Measurements from ENCODE around the gene NRCAM.

NRCAM gene

GRCh38 chr7:108441392-108441955, 14.8 kb downstream of the NRCAM start:
- Histone ChIP-seq H3K9me3 (ENCODE audit: control insufficient read depth, low read length) (no peaks in the 10 kb centered on the region), H3K4me3 (ENCODE audit: low read length) (no peak overlapping the region), H3K36me3 (ENCODE audit: control insufficient read depth, insufficient read depth, low read length) (no peaks in the 10 kb centered on the region), H3K27me3 (ENCODE audit: control insufficient read depth, insufficient read depth, low read length) (no peaks in the 10 kb centered on the region), H3K4me1 (ENCODE audit: control insufficient read depth, insufficient read depth, low read length) (no peaks in the 10 kb centered on the region), H3K9ac (ENCODE audit: low read length) (no peak overlapping the region)

- no peaks in the 10 kb centered on the region for H3K36me3 ChIP-seq (ENCODE audit: control insufficient read depth, insufficient read depth, low read length)
- no peak overlapping the region for H3K4me3 ChIP-seq (ENCODE audit: low read length)
- H3K4me1 ChIP-seq (ENCODE audit: control insufficient read depth, insufficient read depth, low read length) = no peaks in the 10 kb centered on the region
- H3K9me3 ChIP-seq (ENCODE audit: control insufficient read depth, low read length) = no peaks in the 10 kb centered on the region
- H3K27me3 ChIP-seq (ENCODE audit: control insufficient read depth, insufficient read depth, low read length) = no peaks in the 10 kb centered on the region
- H3K9ac ChIP-seq (ENCODE audit: low read length) = no peak overlapping the region
Measured at GRCh38 chr7:108440613-108441012, 15.6 kb downstream of the NRCAM start.

- H3K4me1 ChIP-seq (ENCODE audit: control insufficient read depth, insufficient read depth, low read length) = no peaks in the 10 kb centered on the region
- no peaks in the 10 kb centered on the region for H3K9me3 ChIP-seq (ENCODE audit: control insufficient read depth, low read length)
- no peak overlapping the region for H3K9ac ChIP-seq (ENCODE audit: low read length)
- no peak overlapping the region for H3K4me3 ChIP-seq (ENCODE audit: low read length)
- H3K27me3 ChIP-seq (ENCODE audit: control insufficient read depth, insufficient read depth, low read length) = no peaks in the 10 kb centered on the region
- no peaks in the 10 kb centered on the region for H3K36me3 ChIP-seq (ENCODE audit: control insufficient read depth, insufficient read depth, low read length)
Measured at GRCh38 chr7:108436906-108437305, 19.3 kb downstream of the NRCAM start.

GRCh38 chr7:108434010-108434409, 22.2 kb downstream of the NRCAM start:
- no peaks in the 10 kb centered on the region for H3K36me3 ChIP-seq (ENCODE audit: control insufficient read depth, insufficient read depth, low read length)
- H3K27me3 ChIP-seq (ENCODE audit: control insufficient read depth, insufficient read depth, low read length) = no peaks in the 10 kb centered on the region
- H3K4me3 ChIP-seq (ENCODE audit: low read length) = no peak overlapping the region
- no peaks in the 10 kb centered on the region for H3K9me3 ChIP-seq (ENCODE audit: control insufficient read depth, low read length)
- no peaks in the 10 kb centered on the region for H3K4me1 ChIP-seq (ENCODE audit: control insufficient read depth, insufficient read depth, low read length)
- H3K9ac ChIP-seq (ENCODE audit: low read length) = no peak overlapping the region

- Histone ChIP-seq H3K4me1 (ENCODE audit: control insufficient read depth, insufficient read depth, low read length) (no peaks in the 10 kb centered on the region), H3K9ac (ENCODE audit: low read length) (no peak overlapping the region), H3K27me3 (ENCODE audit: control insufficient read depth, insufficient read depth, low read length) (no peaks in the 10 kb centered on the region), H3K9me3 (ENCODE audit: control insufficient read depth, low read length) (no peaks in the 10 kb centered on the region), H3K4me3 (ENCODE audit: low read length) (no peak overlapping the region), H3K36me3 (ENCODE audit: control insufficient read depth, insufficient read depth, low read length) (no peaks in the 10 kb centered on the region)
Measured at GRCh38 chr7:108431099-108431498, 25.1 kb downstream of the NRCAM start.

GRCh38 chr7:108430664-108431063, 25.6 kb downstream of the NRCAM start:
- no peaks in the 10 kb centered on the region for H3K27me3 ChIP-seq (ENCODE audit: control insufficient read depth, insufficient read depth, low read length)
- H3K36me3 ChIP-seq (ENCODE audit: control insufficient read depth, insufficient read depth, low read length) = no peaks in the 10 kb centered on the region
- H3K4me1 ChIP-seq (ENCODE audit: control insufficient read depth, insufficient read depth, low read length) = no peaks in the 10 kb centered on the region
- H3K9me3 ChIP-seq (ENCODE audit: control insufficient read depth, low read length) = no peaks in the 10 kb centered on the region
- H3K9ac ChIP-seq (ENCODE audit: low read length) = no peak overlapping the region
- H3K4me3 ChIP-seq (ENCODE audit: low read length) = no peak overlapping the region

- Histone ChIP-seq H3K9ac (ENCODE audit: low read length) (no peak overlapping the region), H3K27me3 (ENCODE audit: control insufficient read depth, insufficient read depth, low read length) (no peaks in the 10 kb centered on the region), H3K9me3 (ENCODE audit: control insufficient read depth, low read length) (no peaks in the 10 kb centered on the region), H3K4me3 (ENCODE audit: low read length) (no peak overlapping the region), H3K36me3 (ENCODE audit: control insufficient read depth, insufficient read depth, low read length) (no peaks in the 10 kb centered on the region), H3K4me1 (ENCODE audit: control insufficient read depth, insufficient read depth, low read length) (no peaks in the 10 kb centered on the region)
Measured at GRCh38 chr7:108427766-108428165, 28.5 kb downstream of the NRCAM start.

GRCh38 chr7:108425714-108426275, 30.4 kb downstream of the NRCAM start:
- Histone ChIP-seq H3K4me3 (ENCODE audit: low read length) (no peak overlapping the region), H3K9me3 (ENCODE audit: control insufficient read depth, low read length) (no peaks in the 10 kb centered on the region), H3K9ac (ENCODE audit: low read length) (no peak overlapping the region), H3K36me3 (ENCODE audit: control insufficient read depth, insufficient read depth, low read length) (no peaks in the 10 kb centered on the region), H3K4me1 (ENCODE audit: control insufficient read depth, insufficient read depth, low read length) (no peaks in the 10 kb centered on the region), H3K27me3 (ENCODE audit: control insufficient read depth, insufficient read depth, low read length) (no peaks in the 10 kb centered on the region)

- Histone ChIP-seq H3K4me3 (ENCODE audit: low read length) (no peak overlapping the region), H3K4me1 (ENCODE audit: control insufficient read depth, insufficient read depth, low read length) (no peaks in the 10 kb centered on the region), H3K27me3 (ENCODE audit: control insufficient read depth, insufficient read depth, low read length) (no peaks in the 10 kb centered on the region), H3K9ac (ENCODE audit: low read length) (no peak overlapping the region), H3K9me3 (ENCODE audit: control insufficient read depth, low read length) (no peaks in the 10 kb centered on the region), H3K36me3 (ENCODE audit: control insufficient read depth, insufficient read depth, low read length) (no peaks in the 10 kb centered on the region)
Measured at GRCh38 chr7:108424013-108424412, 32.2 kb downstream of the NRCAM start.

- Histone ChIP-seq H3K9ac (ENCODE audit: low read length) (no peak overlapping the region), H3K27me3 (ENCODE audit: control insufficient read depth, insufficient read depth, low read length) (no peaks in the 10 kb centered on the region), H3K4me1 (ENCODE audit: control insufficient read depth, insufficient read depth, low read length) (no peaks in the 10 kb centered on the region), H3K9me3 (ENCODE audit: control insufficient read depth, low read length) (no peaks in the 10 kb centered on the region), H3K4me3 (ENCODE audit: low read length) (no peak overlapping the region), H3K36me3 (ENCODE audit: control insufficient read depth, insufficient read depth, low read length) (no peaks in the 10 kb centered on the region)
Measured at GRCh38 chr7:108423089-108423989, 32.9 kb downstream of the NRCAM start.

GRCh38 chr7:108421720-108422331, 34.4 kb downstream of the NRCAM start:
- Histone ChIP-seq H3K9me3 (ENCODE audit: control insufficient read depth, low read length) (no peaks in the 10 kb centered on the region), H3K9ac (ENCODE audit: low read length) (no peak overlapping the region), H3K4me1 (ENCODE audit: control insufficient read depth, insufficient read depth, low read length) (no peaks in the 10 kb centered on the region), H3K27me3 (ENCODE audit: control insufficient read depth, insufficient read depth, low read length) (no peaks in the 10 kb centered on the region), H3K36me3 (ENCODE audit: control insufficient read depth, insufficient read depth, low read length) (no peaks in the 10 kb centered on the region), H3K4me3 (ENCODE audit: low read length) (no peak overlapping the region)

Data from mucosa of stomach (tissue), 1 donor.